ENCODE measurements around the gene HIF3A.

Gene HIF3A

GRCh38 chr19:46357846-46358583 lies 61.2 kb downstream of the HIF3A start:
- TF ChIP-seq GATA3 (IDR thresholded peaks at IDR 0.05; ENCODE audit: low read depth, low read length) (no peak), GATA2 (IDR thresholded peaks at IDR 0.05; ENCODE audit: low read depth, low read length) (no peak)

- no peak for TF ChIP-seq GATA3 (IDR thresholded peaks at IDR 0.05; ENCODE audit: low read depth, low read length)
- no peak for TF ChIP-seq GATA2 (IDR thresholded peaks at IDR 0.05; ENCODE audit: low read depth, low read length)
Observed at GRCh38 chr19:46361915-46362314, 65.1 kb downstream of the HIF3A start.

GRCh38 chr19:46364359-46364758 lies 67.5 kb downstream of the HIF3A start:
- no peak for TF ChIP-seq GATA2 (IDR thresholded peaks at IDR 0.05; ENCODE audit: low read depth, low read length)
- no peak for TF ChIP-seq GATA3 (IDR thresholded peaks at IDR 0.05; ENCODE audit: low read depth, low read length)

GRCh38 chr19:46365561-46365960 lies 68.7 kb downstream of the HIF3A start:
- TF ChIP-seq GATA2 (IDR thresholded peaks at IDR 0.05; ENCODE audit: low read depth, low read length) (no peak), GATA3 (IDR thresholded peaks at IDR 0.05; ENCODE audit: low read depth, low read length) (no peak)

GRCh38 chr19:46366620-46367292 lies 69.9 kb downstream of the HIF3A start:
- no peak for TF ChIP-seq GATA3 (IDR thresholded peaks at IDR 0.05; ENCODE audit: low read depth, low read length)
- no peak for TF ChIP-seq GATA2 (IDR thresholded peaks at IDR 0.05; ENCODE audit: low read depth, low read length)

- no peak for TF ChIP-seq GATA3 (IDR thresholded peaks at IDR 0.05; ENCODE audit: low read depth, low read length)
- TF ChIP-seq GATA2 (IDR thresholded peaks at IDR 0.05; ENCODE audit: low read depth, low read length), result no peak
Observed at GRCh38 chr19:46367426-46367825, 70.6 kb downstream of the HIF3A start.

- TF ChIP-seq GATA3 (IDR thresholded peaks at IDR 0.05; ENCODE audit: low read depth, low read length), result no peak
- TF ChIP-seq GATA2 (IDR thresholded peaks at IDR 0.05; ENCODE audit: low read depth, low read length), result no peak
Observed at GRCh38 chr19:46368116-46368515, 71.3 kb downstream of the HIF3A start.

GRCh38 chr19:46369817-46370216 lies 73.0 kb downstream of the HIF3A start:
- TF ChIP-seq GATA3 (IDR thresholded peaks at IDR 0.05; ENCODE audit: low read depth, low read length), result no peak
- no peak for TF ChIP-seq GATA2 (IDR thresholded peaks at IDR 0.05; ENCODE audit: low read depth, low read length)

GRCh38 chr19:46371371-46371901 lies 74.6 kb downstream of the HIF3A start:
- TF ChIP-seq GATA3 (IDR thresholded peaks at IDR 0.05; ENCODE audit: low read depth, low read length) (no peak), GATA2 (IDR thresholded peaks at IDR 0.05; ENCODE audit: low read depth, low read length) (no peak)

GRCh38 chr19:46372901-46373490 lies 76.2 kb downstream of the HIF3A start:
- TF ChIP-seq GATA3 (IDR thresholded peaks at IDR 0.05; ENCODE audit: low read depth, low read length) (no peak), GATA2 (IDR thresholded peaks at IDR 0.05; ENCODE audit: low read depth, low read length) (no peak)

GRCh38 chr19:46373491-46374359 lies 76.9 kb downstream of the HIF3A start:
- TF ChIP-seq GATA3 (IDR thresholded peaks at IDR 0.05; ENCODE audit: low read depth, low read length), result no peak
- TF ChIP-seq GATA2 (IDR thresholded peaks at IDR 0.05; ENCODE audit: low read depth, low read length), result no peak

GRCh38 chr19:46374536-46375475 lies 78.0 kb downstream of the HIF3A start:
- no peak for TF ChIP-seq GATA3 (IDR thresholded peaks at IDR 0.05; ENCODE audit: low read depth, low read length)
- no peak for TF ChIP-seq GATA2 (IDR thresholded peaks at IDR 0.05; ENCODE audit: low read depth, low read length)

All from SH-SY5Y (cell line).